Karpas-422 (cell line): ENCODE measurements around the gene ALK. TPM values are rescaled to one million over a fixed set of nuclear protein-coding genes. Genes with fewer than 3 reads are reported as not detected.

Source experiments
- DNase-seq: peaks from one replicate; pipeline ENCODE4 v3.0.0-alpha.2; 2015
- H2AFZ ChIP-seq: fragments of 200-600 bp; sonication (generic); 2 replicates; pipeline ENCODE4 v1.6.1; 2014; ENCODE audit warnings: antibody characterized with exemption, low read length, mixed read lengths
- H3K27ac ChIP-seq: fragments of 200-600 bp; sonication (generic); 2 replicates; pipeline ENCODE4 v1.5.1; 2014; ENCODE audit warnings: mild to moderate bottlenecking, low read length, moderate library complexity
- H3K27me3 ChIP-seq: fragments of 200-600 bp; sonication (generic); 2 replicates; pipeline ENCODE4 v1.6.1; 2014; ENCODE audit warnings: low read length, mixed read lengths
- H3K36me3 ChIP-seq: fragments of 200-600 bp; sonication (generic); 2 replicates; pipeline ENCODE4 v1.6.1; 2014; ENCODE audit warnings: low read length, mixed read lengths; ENCODE audit not compliant: insufficient read depth
- H3K4me1 ChIP-seq: fragments of 200-600 bp; sonication (generic); 2 replicates; pipeline ENCODE4 v1.6.1; 2014; ENCODE audit warnings: mild to moderate bottlenecking, low read length, mixed read lengths
- H3K4me2 ChIP-seq: fragments of 200-600 bp; sonication (generic); 2 replicates; pipeline ENCODE4 v1.6.1; 2014; ENCODE audit warnings: low read length, low read depth, mild to moderate bottlenecking; ENCODE audit not compliant: poor library complexity, severe bottlenecking
- H3K4me3 ChIP-seq: fragments of 200-600 bp; sonication (generic); 2 replicates; pipeline ENCODE4 v1.5.1; 2014; ENCODE audit warnings: mild to moderate bottlenecking, antibody characterized with exemption, low read length, mixed read lengths
- H3K79me2 ChIP-seq: fragments of 200-600 bp; sonication (generic); 2 replicates; pipeline ENCODE4 v1.6.1; 2014; ENCODE audit warnings: mild to moderate bottlenecking, low read length, mixed read lengths
- H3K9ac ChIP-seq: fragments of 200-600 bp; sonication (generic); 2 replicates; pipeline ENCODE4 v1.6.0; 2014; ENCODE audit warnings: low read length
- H3K9me2 ChIP-seq: fragments of 200-600 bp; sonication (generic), shearing (Covaris generic); replicated peaks from 2 replicates; pipeline ENCODE4 v1.6.0; 2014; ENCODE audit warnings: mild to moderate bottlenecking, low read length, moderate library complexity; ENCODE audit not compliant: insufficient read depth
- H3K9me3 ChIP-seq: fragments of 300-700, 200-600 bp; sonication (generic); 2 replicates; pipeline ENCODE4 v1.6.1; 2014; ENCODE audit warnings: low read length, mixed read lengths
- H4K20me1 ChIP-seq: fragments of 200-600 bp; sonication (generic); 2 replicates; pipeline ENCODE4 v1.6.1; 2014; ENCODE audit warnings: mild to moderate bottlenecking, antibody characterized with exemption, low read length, low read depth; ENCODE audit not compliant: insufficient read depth
- total RNA-seq: library from RNA; depleted of rRNA; stranded (reverse); fragments of >200 nt; shearing (Covaris generic); gene quantifications from 2 replicates; pipeline ENCODE4 v1.2.3, GENCODE V29; 2014; ENCODE audit warnings: low replicate concordance

ALK gene
- total RNA-seq, 1 experiment from 2014 or later, result not detected

DNA sequence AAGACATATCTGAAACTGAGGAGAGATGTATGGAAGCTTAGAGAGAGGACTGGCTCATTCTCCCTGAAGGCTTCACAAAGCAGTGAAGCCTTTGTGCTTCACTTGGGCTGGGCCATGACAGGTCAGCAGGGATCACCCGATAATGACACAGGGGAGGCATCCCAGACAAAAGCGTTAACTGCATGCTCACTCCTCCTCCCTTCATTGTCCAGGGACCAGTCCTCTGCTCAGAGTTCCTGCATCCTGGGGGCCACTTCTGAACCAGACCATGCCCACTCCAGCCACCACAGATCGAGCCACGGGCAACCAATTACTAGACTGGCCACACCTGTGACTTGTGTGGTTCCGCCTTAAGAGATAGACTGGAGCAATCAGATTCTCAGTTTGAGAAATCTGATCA lies 570.1 kb downstream of the ALK start:
- Histone ChIP-seq H3K9me3 (no peaks in the 10 kb centered on the region), H3K4me2 (no peak overlapping the region), H3K4me3 (no peak overlapping the region), H3K36me3 (no peaks in the 10 kb centered on the region), H3K27ac (no peak overlapping the region), H3K27me3 (no peaks in the 10 kb centered on the region), H3K4me1 (peaks cover 4% of the 10 kb centered on the region), H3K9me2 (no peaks in the 10 kb centered on the region), H3K9ac (no peak overlapping the region), H2AFZ (no peak overlapping the region), H4K20me1 (no peaks in the 10 kb centered on the region), H3K79me2 (no peaks in the 10 kb centered on the region)
- DNase-seq, result no peak

DNA sequence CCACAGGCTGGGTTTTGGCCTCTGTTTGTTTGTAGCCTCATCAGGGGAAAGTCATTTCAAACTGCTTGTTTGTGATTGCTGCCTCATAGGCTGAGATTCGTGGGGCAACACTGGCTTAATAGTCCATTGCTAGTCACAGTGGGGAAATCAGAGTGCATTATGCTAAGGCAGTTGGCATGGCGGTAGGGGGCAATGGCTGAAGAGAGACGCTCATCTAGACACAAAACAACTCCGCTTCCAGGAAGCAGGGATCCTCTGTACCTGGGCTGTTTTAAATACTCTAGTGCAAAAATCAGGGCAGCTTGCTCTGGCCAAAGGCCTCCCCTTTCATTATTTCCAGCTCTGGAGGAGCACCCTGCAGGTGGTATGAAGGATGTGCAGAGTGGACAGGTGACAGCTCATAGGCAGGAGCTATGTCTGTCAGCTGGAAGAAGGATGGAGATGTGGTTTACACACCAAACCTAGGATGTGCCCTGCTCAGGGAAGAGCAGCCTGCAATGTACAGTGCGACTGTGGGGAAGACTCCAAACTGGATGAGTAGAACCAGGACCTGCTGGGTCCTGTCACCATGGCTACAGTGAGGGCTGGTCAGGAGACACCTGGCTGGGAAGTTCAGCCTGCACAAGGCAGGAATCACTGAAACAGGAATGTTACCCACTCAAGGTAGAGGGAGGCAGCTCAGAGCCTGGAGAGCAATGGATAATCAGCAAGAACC lies 571.9 kb downstream of the ALK start:
- Histone ChIP-seq H3K9me3 (no peaks in the 10 kb centered on the region), H3K4me1 (peaks cover 4% of the 10 kb centered on the region), H3K4me3 (no peak overlapping the region), H3K4me2 (no peak overlapping the region), H3K9ac (no peak overlapping the region), H3K36me3 (no peaks in the 10 kb centered on the region), H3K9me2 (no peaks in the 10 kb centered on the region), H2AFZ (no peak overlapping the region), H3K79me2 (no peaks in the 10 kb centered on the region), H3K27me3 (no peaks in the 10 kb centered on the region), H3K27ac (no peak overlapping the region), H4K20me1 (no peaks in the 10 kb centered on the region)
- no peak for DNase-seq

DNA sequence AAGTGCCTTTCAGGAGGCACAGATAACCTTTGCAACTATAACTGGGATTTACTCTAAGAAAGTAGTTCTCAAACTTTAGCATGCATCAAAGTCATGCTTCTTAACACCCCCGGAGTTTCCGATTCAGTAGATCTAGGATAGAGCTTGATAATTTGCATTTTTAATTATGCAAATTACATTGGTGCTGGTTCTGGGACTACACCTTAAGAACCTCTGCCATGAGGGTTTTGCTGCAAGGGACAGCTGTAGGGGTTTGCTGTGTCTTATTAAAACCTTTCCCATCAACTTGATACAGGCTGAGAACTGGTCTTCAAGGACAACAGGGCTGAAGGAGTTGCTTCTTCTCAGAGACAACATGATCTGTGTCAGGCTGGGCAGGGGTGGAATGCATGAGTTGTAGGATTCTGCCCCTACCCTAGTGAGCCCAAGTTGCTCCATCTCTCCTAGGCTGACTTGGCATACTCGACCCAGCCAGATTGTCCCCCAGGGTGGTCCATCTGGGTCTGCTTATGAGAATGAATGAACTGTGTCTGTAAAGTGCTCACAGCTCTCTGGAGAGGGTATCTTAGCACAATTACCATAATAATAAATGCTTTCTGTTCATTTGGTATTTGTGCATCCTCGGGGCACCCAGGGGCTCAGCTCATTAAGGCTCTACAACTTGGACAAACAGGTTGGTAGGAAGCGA lies 573.5 kb downstream of the ALK start:
- Histone ChIP-seq H3K4me1 (peaks cover 4% of the 10 kb centered on the region), H3K79me2 (no peaks in the 10 kb centered on the region), H3K9me3 (no peaks in the 10 kb centered on the region), H4K20me1 (no peaks in the 10 kb centered on the region), H3K36me3 (no peaks in the 10 kb centered on the region), H3K27me3 (no peaks in the 10 kb centered on the region), H3K27ac (no peak overlapping the region), H3K4me3 (no peak overlapping the region), H3K4me2 (no peak overlapping the region), H2AFZ (no peak overlapping the region), H3K9me2 (no peaks in the 10 kb centered on the region), H3K9ac (no peak overlapping the region)
- no peak for DNase-seq

DNA sequence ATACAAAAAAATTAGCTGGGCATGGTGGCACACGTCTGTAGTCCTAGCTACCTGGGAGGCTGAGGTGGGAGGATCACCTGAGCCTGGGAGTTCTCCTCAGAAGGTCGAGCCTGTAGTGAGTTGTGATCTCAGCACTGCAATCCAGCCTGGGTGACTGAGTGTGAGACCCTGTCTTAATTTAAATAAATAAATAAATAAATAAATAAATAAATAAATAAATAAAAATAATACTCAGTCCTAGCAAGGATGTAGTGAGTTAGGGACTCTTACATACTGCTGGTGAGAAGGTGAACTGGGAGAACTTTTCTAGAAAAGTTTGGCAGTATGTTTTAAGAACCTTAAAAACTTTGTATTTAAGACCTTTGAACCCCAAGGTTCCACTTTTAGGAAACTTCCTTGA lies 576.1 kb downstream of the ALK start:
- H3K4me3 ChIP-seq, result no peak overlapping the region
- no peak overlapping the region for H3K4me2 ChIP-seq
- H4K20me1 ChIP-seq, result no peaks in the 10 kb centered on the region
- H3K4me1 ChIP-seq, result peaks cover 4% of the 10 kb centered on the region
- no peaks in the 10 kb centered on the region for H3K36me3 ChIP-seq
- DNase-seq, result no peak
- no peaks in the 10 kb centered on the region for H3K9me2 ChIP-seq
- H3K9ac ChIP-seq, result no peak overlapping the region
- H3K9me3 ChIP-seq, result no peaks in the 10 kb centered on the region
- H3K27me3 ChIP-seq, result no peaks in the 10 kb centered on the region
- H3K27ac ChIP-seq, result no peak overlapping the region
- H2AFZ ChIP-seq, result no peak overlapping the region
- no peaks in the 10 kb centered on the region for H3K79me2 ChIP-seq

DNA sequence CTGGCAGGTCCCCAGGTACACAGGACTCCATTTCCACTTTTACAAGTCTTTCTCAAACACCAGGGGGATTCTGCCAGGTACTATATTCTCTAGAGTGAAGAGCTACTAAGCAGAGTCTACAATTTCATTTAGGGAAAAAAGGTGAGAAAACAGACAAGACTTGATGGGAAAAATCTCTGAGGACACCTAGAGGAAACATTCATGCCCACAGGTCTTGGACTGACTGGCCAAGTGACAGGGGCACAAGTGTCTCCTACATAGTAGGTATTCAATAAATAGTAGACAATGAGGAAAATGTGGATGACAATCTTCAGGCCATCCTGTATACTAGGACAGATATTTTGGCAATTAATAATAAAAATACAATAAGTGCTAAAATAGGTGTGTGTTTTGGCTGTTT lies 577.6 kb downstream of the ALK start:
- Histone ChIP-seq H3K4me1 (peaks cover 4% of the 10 kb centered on the region), H3K9me3 (no peaks in the 10 kb centered on the region), H3K9me2 (no peaks in the 10 kb centered on the region), H3K4me3 (no peak overlapping the region), H3K79me2 (no peaks in the 10 kb centered on the region), H4K20me1 (no peaks in the 10 kb centered on the region), H3K9ac (no peak overlapping the region), H3K27ac (no peak overlapping the region), H2AFZ (no peak overlapping the region), H3K36me3 (no peaks in the 10 kb centered on the region), H3K27me3 (no peaks in the 10 kb centered on the region), H3K4me2 (no peak overlapping the region)
- DNase-seq, result no peak

DNA sequence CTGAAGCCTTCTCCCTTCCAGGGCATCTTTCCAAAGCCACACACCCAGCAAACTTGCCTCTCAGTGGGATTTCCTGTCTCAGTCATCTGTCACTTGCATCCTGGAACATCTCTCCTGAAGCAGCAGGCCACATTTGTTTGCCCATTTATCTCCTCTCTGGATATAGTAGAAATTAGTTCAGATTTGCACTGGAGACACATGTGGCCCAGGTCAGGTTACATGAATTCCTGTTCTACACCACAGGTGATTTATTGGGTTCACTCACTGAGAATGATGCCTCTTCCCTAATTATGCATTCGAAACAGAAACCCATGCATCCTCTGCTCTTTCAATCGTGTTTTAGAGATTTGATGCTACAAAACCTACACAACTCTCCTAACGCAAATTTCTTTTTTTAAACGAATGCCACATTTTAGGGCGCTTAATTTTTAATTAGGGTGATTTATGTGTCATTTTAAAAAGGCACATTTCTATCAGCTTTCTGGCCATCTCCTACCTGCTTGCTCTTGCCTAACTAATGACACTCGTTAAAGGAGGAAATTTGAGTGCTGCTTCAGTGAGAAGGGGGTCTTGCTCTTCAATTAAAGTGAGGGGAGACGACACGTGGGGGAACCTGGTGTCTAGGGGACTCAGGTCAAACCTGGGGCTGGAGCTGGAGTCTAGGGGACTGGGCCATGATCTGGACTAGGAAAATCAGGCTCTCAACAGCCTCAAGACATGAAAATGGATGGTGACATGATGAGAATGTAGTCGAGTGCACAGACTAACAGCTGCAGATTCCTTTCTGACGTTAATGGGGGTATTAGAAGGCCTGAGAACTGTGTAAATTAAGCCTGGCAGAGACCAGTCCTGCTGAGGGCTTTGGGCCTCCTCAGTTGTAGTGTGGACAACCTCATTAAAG lies 584.8 kb downstream of the ALK start:
- Histone ChIP-seq H3K9me2 (no peaks in the 10 kb centered on the region), H3K27me3 (no peaks in the 10 kb centered on the region), H3K9me3 (no peaks in the 10 kb centered on the region), H3K79me2 (no peaks in the 10 kb centered on the region), H3K4me2 (no peak overlapping the region), H3K4me3 (no peak overlapping the region), H3K27ac (no peak overlapping the region), H3K9ac (no peak overlapping the region), H3K4me1 (no peaks in the 10 kb centered on the region), H2AFZ (no peak overlapping the region), H3K36me3 (no peaks in the 10 kb centered on the region), H4K20me1 (no peaks in the 10 kb centered on the region)
- no peak for DNase-seq

DNA sequence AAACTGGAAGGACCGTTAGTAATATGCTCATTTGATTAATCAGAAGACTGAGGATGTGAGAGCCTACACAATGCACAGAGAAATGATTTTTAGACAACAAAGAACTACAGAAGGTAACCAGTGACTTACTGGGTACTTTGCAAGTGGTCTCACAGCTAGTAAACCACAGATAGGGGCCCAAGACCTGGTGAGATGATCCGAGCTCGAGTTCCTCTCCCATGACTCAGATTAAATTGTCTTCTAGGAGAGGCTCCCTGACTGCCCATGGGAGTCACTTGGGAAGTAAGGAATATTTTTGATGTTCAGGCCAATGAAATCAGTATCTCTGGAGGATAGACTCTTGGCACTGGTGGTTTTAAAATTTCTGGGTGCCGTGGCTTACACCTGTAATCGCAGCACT lies 586.0 kb downstream of the ALK start:
- Histone ChIP-seq H3K79me2 (no peaks in the 10 kb centered on the region), H3K9ac (no peak overlapping the region), H4K20me1 (no peaks in the 10 kb centered on the region), H3K4me2 (no peak overlapping the region), H3K27ac (no peak overlapping the region), H3K9me3 (no peaks in the 10 kb centered on the region), H3K9me2 (no peaks in the 10 kb centered on the region), H3K27me3 (no peaks in the 10 kb centered on the region), H3K4me1 (no peaks in the 10 kb centered on the region), H2AFZ (no peak overlapping the region), H3K4me3 (no peak overlapping the region), H3K36me3 (no peaks in the 10 kb centered on the region)
- DNase-seq, result no peak

DNA sequence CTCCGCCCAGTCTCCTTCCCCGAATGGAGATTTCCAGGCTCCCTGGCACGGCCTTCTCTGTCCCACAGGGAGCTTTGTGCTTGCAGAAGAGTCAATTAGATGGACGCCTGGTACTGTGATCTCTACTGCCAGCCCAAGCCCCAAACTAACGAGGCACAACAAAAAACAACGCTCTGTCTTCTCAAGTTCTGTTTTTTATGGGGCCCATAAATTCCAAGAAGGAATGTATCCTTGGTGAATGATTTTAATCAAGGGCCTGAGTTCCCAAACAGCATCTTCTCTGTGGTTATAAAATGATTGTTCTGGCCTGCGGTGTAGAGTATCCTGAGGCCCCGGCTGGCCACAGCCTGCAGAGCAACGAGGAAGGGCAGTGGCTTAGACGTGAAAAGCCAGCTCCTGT lies 586.7 kb downstream of the ALK start:
- Histone ChIP-seq H3K4me2 (no peak overlapping the region), H2AFZ (no peak overlapping the region), H3K9ac (no peak overlapping the region), H3K4me3 (no peak overlapping the region), H3K4me1 (no peaks in the 10 kb centered on the region), H3K9me2 (no peaks in the 10 kb centered on the region), H3K9me3 (no peaks in the 10 kb centered on the region), H3K36me3 (no peaks in the 10 kb centered on the region), H3K27me3 (no peaks in the 10 kb centered on the region), H3K27ac (no peak overlapping the region), H4K20me1 (no peaks in the 10 kb centered on the region), H3K79me2 (no peaks in the 10 kb centered on the region)
- no peak for DNase-seq
